ENCODE measurements around the gene ARL6IP6.
"Not testable (repeated sequence)": the region's sequence is repeated elsewhere in the genome, so short reads cannot be mapped to it uniquely, and the experiment has no call there.

- TF ChIP-seq POLR2A, CTCF, EP300 (IDR thresholded peaks at IDR 0.05): not testable (repeated sequence)
Observed at GRCh38 chr2:152722639-152723038, 4.2 kb downstream of the ARL6IP6 start.
